ENCODE data around the gene CDKAL1.

DNA sequence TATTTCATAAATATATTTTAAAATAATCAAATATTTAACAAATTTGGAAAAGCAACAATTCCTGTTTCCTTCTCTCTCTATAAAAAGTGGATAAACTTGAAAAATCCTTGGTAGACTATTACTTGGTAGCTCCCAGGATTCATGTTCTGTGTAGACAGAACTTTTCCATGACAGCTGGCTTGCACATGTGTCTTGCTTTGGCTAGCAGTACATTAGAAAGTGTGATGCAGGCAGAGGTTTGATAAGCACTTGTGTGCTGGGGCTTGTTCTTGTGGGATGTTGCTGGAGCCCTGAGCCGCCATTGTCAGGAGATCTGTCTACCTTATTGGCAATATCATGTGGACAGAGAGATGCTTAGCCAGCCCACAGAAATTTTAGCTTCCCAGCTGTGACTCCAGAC lies 327.2 kb downstream of the CDKAL1 start:
- TF ChIP-seq POLR2AphosphoS5 (IDR thresholded peaks at IDR 0.05; ENCODE audit: low read depth, low read length): no peak
- no peak for TF ChIP-seq SIN3A (IDR thresholded peaks at IDR 0.05; ENCODE audit: borderline replicate concordance, insufficient read depth, low read length)
- no peak for TF ChIP-seq TAF1 (IDR thresholded peaks at IDR 0.05; ENCODE audit: borderline replicate concordance, insufficient read depth, low read length)
